B cell (primary cell): ENCODE data around the gene MMP3. TPM values are rescaled to one million over a fixed set of nuclear protein-coding genes. Genes with fewer than 3 reads are reported as not detected.

Source experiments
- ATAC-seq: fragments of 200-7000 bp; cut with Tn5 transposase; one replicate; pipeline ENCODE4 v1.10.0; 2021; ENCODE audit warnings: low read depth, mild to moderate bottlenecking, moderate number of reproducible peaks, moderate library complexity
- CTCF ChIA-PET: fragments of 350-600 bp; sonication (Branson Sonifier 250); formaldehyde crosslinking; loops from one replicate; lab custom pipeline; 2021; ENCODE audit warnings: antibody characterized with exemption, inconsistent platforms; lab: Charles Lee
- POLR2A ChIA-PET: fragments of 350-600 bp; sonication (Branson Sonifier 250); formaldehyde crosslinking; loops from one replicate; lab custom pipeline; 2021; ENCODE audit warnings: antibody characterized with exemption; lab: Charles Lee
- DNase-seq: peaks from one replicate; pipeline ENCODE4 v3.0.0; 2013
- H2AFZ ChIP-seq: 2 replicates; pipeline ENCODE4 v1.6.1; 2012; ENCODE audit warnings: mild to moderate bottlenecking, low read depth, low read length; ENCODE audit not compliant: insufficient read depth, poor library complexity, severe bottlenecking
- H3K27ac ChIP-seq, 2 donors: 1 replicate in 1 of 2; 2 replicates in 1 of 2; pipeline ENCODE4 v1.5.1; 2012 to 2013; ENCODE audit warnings: low read length in 2 of 2, mild to moderate bottlenecking in 2 of 2, moderate library complexity in 1 of 2
- H3K27me3 ChIP-seq, 4 experiments: fragments of 200-600 bp in 1 of 4; sonication (generic) in 1 of 4; replicated peaks in 1 of 4; 1 replicate in 2 of 4; 2 replicates in 2 of 4; pipeline versions ENCODE4 v1.6.1 to v1.7.0; 2013 to 2016; ENCODE audit warnings: low read length in 3 of 4, mild to moderate bottlenecking in 2 of 4, mixed read lengths in 1 of 4, moderate library complexity in 1 of 4; ENCODE audit not compliant: insufficient read depth in 4 of 4, control insufficient read depth in 3 of 4; ENCODE audit errors: control extremely low read depth in 1 of 4
- H3K36me3 ChIP-seq, 2 experiments: replicated peaks in 1 of 2; 1 replicate in 1 of 2; 2 replicates in 1 of 2; pipeline versions ENCODE4 v1.6.1 to v1.7.1; 2013; ENCODE audit warnings: low read length in 1 of 2; ENCODE audit not compliant: insufficient read depth in 2 of 2, control insufficient read depth in 1 of 2; ENCODE audit errors: control extremely low read depth in 1 of 2, extremely low read depth in 1 of 2
- H3K4me1 ChIP-seq, 2 donors: fragments of 200-600 bp in 1 of 2; sonication (generic) in 1 of 2; 1 replicate in 1 of 2; 2 replicates in 1 of 2; pipeline versions ENCODE4 v1.5.1 to v1.6.1; 2013 to 2017; ENCODE audit warnings: low read length in 2 of 2; ENCODE audit not compliant: control insufficient read depth in 2 of 2, insufficient read depth in 2 of 2
- H3K4me2 ChIP-seq: replicated peaks from 2 replicates; pipeline ENCODE3; 2012; ENCODE audit warnings: mild to moderate bottlenecking, low read depth, low read length; ENCODE audit not compliant: poor library complexity, severe bottlenecking
- H3K4me3 ChIP-seq, 5 experiments: fragments of 200-600 bp in 1 of 5; sonication (generic) in 1 of 5; 1 replicate in 3 of 5; 2 replicates in 2 of 5; pipeline versions ENCODE4 v1.5.1 to v1.7.0; 2011 to 2016; ENCODE audit warnings: low read length in 4 of 5, mild to moderate bottlenecking in 4 of 5, low read depth in 2 of 5, control low read depth in 1 of 5, moderate library complexity in 1 of 5; ENCODE audit not compliant: insufficient read depth in 1 of 5; ENCODE audit errors: control extremely low read depth in 1 of 5, extremely low read depth in 1 of 5
- H3K79me2 ChIP-seq: fragments of 200-600 bp; sonication (generic); one replicate; pipeline ENCODE4 v1.6.0; 2016; ENCODE audit warnings: low read length; ENCODE audit not compliant: control insufficient read depth, insufficient read depth
- H3K9ac ChIP-seq: fragments of 200-600 bp; sonication (generic); 2 replicates; pipeline ENCODE4 v1.6.1; 2017; ENCODE audit warnings: mild to moderate bottlenecking, low read length, moderate library complexity
- H3K9me3 ChIP-seq, 3 donors: one replicate each; pipeline versions ENCODE4 v1.6.1 to v1.7.1; 2013; ENCODE audit warnings: low read length in 2 of 3; ENCODE audit not compliant: control insufficient read depth in 2 of 3, insufficient read depth in 1 of 3; ENCODE audit errors: control extremely low read depth in 1 of 3
- H4K20me1 ChIP-seq: 2 replicates; pipeline ENCODE4 v1.6.0; 2012; ENCODE audit warnings: mild to moderate bottlenecking, low read length; ENCODE audit not compliant: insufficient read depth, control insufficient read depth, poor library complexity, severe bottlenecking
- H3K27ac Mint-ChIP-seq: one replicate; pipeline ENCODE4 v1.8.0; 2021; ENCODE audit warnings: mixed read lengths
- H3K27me3 Mint-ChIP-seq: one replicate; pipeline ENCODE4 v1.8.0; 2021; ENCODE audit warnings: mixed read lengths
- H3K4me1 Mint-ChIP-seq: one replicate; pipeline ENCODE4 v1.8.0; 2021; ENCODE audit warnings: mixed read lengths
- H3K4me3 Mint-ChIP-seq: one replicate; pipeline ENCODE4 v1.8.0; 2021; ENCODE audit warnings: mixed read lengths
- H3K9me3 Mint-ChIP-seq: one replicate; pipeline ENCODE4 v1.8.0; 2022; ENCODE audit warnings: mixed read lengths; ENCODE audit not compliant: insufficient read depth
- CTCF ChIP-seq: fragments of 200-600 bp; IDR thresholded peaks from one replicate; pipeline ENCODE4 v1.8.0; 2022; ENCODE audit warnings: antibody characterized with exemption, mild to moderate bottlenecking
- EZH2 ChIP-seq: IDR thresholded peaks from 2 replicates; pipeline ENCODE4 v1.6.1; 2012; ENCODE audit warnings: borderline replicate concordance, low read depth, mild to moderate bottlenecking, moderate library complexity, low read length; ENCODE audit not compliant: insufficient read depth, poor library complexity, severe bottlenecking
- WGBS: methylation state at CpG from one replicate; pipeline ENCODE4 v1.1.5; 2013; ENCODE audit warnings: missing lambda C conversion rate; ENCODE audit not compliant: insufficient coverage; 5-methylcytosine and 5-hydroxymethylcytosine counted together
- intact Hi-C: fragments of 100-400 bp; cut with micrococcal nuclease; formaldehyde crosslinking; loops from one replicate; pipeline ENCODE4 v1.10.0; 2022
- polyA plus RNA-seq: library from polyadenylated mRNA; depleted of rRNA; stranded (reverse); fragments of >200 nt; gene quantifications from 2 replicates; pipeline ENCODE4 v1.2.3, GENCODE V29; 2012
- total RNA-seq, 2 donors: library from RNA; stranded (reverse); fragments of 120-200 nt in 1 of 2; gene quantifications; 1 replicate in 1 of 2; 2 replicates in 1 of 2; pipeline versions ENCODE4 v1.2.3 to v1.2.4, GENCODE V29; 2013 to 2022

MMP3 gene
- total and polyA plus RNA-seq, 2 donors (not counting 1 experiment from before 2014, with no cell fraction given) = not detected

GRCh38 chr11:102868339-102868738, 24.9 kb upstream of the MMP3 start:
- Histone ChIP-seq H3K9me3 (no peaks in the 10 kb centered on the region), H3K4me1 (no peaks in the 10 kb centered on the region), H3K27me3 (no peaks in the 10 kb centered on the region), H3K4me2 (no peak overlapping the region), H3K4me3 (no peak overlapping the region), H2AFZ (no peak overlapping the region), H4K20me1 (no peaks in the 10 kb centered on the region), H3K9ac (no peak overlapping the region), H3K27ac (no peak overlapping the region), H3K79me2 (no peaks in the 10 kb centered on the region), H3K36me3 (no peaks in the 10 kb centered on the region)
- Mint-ChIP-seq H3K27me3 (peaks cover 8% of the 10 kb centered on the region), H3K27ac (no peak overlapping the region), H3K4me3 (no peak overlapping the region), H3K9me3 (no peaks in the 10 kb centered on the region), H3K4me1 (no peaks in the 10 kb centered on the region)
- no CpG with 5 or more reads among the region's 3 CpGs for WGBS
- intact Hi-C loops = no loop called here
- POLR2A ChIA-PET = no interaction called here
- CTCF ChIA-PET = no interaction called here
- ATAC-seq = no peak
- TF ChIP-seq EZH2 (no peak), CTCF (no peak)
- no peak for DNase-seq

GRCh38 chr11:102864724-102865123, 21.3 kb upstream of the MMP3 start:
- H3K27ac ChIP-seq = no peak overlapping the region
- CTCF ChIA-PET = no interaction called here
- intact Hi-C loops = no loop called here
- TF ChIP-seq EZH2 (no peak), CTCF (no peak)
- no CpG with 5 or more reads among the region's 1 CpG for WGBS
- H3K4me1 ChIP-seq = no peaks in the 10 kb centered on the region
- no peak overlapping the region for H3K4me3 ChIP-seq
- H3K9me3 Mint-ChIP-seq = no peaks in the 10 kb centered on the region
- H3K36me3 ChIP-seq = no peaks in the 10 kb centered on the region
- no peak overlapping the region for H3K4me2 ChIP-seq
- H3K9ac ChIP-seq = no peak overlapping the region
- DNase-seq (no peak), ATAC-seq (no peak)
- H3K9me3 ChIP-seq = no peaks in the 10 kb centered on the region
- no peaks in the 10 kb centered on the region for H3K27me3 ChIP-seq
- H2AFZ ChIP-seq = no peak overlapping the region
- H3K4me1 Mint-ChIP-seq = no peaks in the 10 kb centered on the region
- H3K79me2 ChIP-seq = no peaks in the 10 kb centered on the region
- POLR2A ChIA-PET = no interaction called here
- no peaks in the 10 kb centered on the region for H4K20me1 ChIP-seq
- H3K27ac Mint-ChIP-seq = no peak overlapping the region
- peaks cover 4% of the 10 kb centered on the region for H3K27me3 Mint-ChIP-seq
- no peak overlapping the region for H3K4me3 Mint-ChIP-seq
